Measurements from ENCODE around the gene HTT. TPM values are rescaled to one million over a fixed set of nuclear protein-coding genes. Genes with fewer than 3 reads are reported as not detected.

Gene HTT
- total RNA-seq, 4 donors from 2014 or later = 37.6 to 78.7 (median 56.3) TPM

DNA sequence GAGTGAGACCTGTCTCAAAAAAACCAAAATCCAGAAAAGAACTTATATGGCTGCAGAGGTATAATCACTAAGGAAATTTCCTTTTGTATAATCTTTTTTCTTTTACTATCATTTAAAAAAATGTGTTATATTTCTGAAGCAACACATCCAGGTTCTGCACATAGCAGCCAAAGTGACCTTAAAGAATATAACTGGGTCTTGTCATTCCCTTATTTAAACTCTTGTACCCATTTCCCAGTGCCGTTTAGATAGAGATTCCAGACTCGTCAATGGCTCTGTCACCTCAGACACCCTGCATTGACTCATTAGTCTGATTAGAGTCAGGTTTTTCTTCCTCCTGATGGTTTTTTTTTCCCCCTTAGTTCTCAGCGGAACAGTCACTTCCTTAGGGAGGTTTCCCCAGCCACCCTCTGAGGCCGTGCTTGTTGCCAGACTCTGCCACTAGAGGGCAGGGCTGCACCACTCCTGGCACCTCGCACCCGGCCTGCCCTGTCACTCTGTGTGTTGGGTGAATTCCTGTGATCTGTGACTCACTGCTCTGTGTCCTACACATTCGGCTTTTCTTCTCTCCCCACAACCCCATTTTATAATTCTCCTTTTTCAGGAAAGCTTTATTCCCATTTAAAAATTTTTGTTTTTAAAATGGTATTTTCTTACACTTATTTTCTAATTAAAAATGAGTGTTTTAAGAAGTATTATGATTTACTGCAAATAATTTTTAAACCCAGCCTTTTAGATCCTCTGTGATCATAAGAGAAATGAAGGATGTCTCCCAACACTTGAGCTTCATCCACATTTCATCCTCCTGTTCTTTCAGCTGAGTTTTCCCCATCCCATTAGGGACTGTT lies 32.1 kb downstream of the HTT start:
- ATAC-seq (ENCODE audit: low FRiP score) (peak; percentile 100), DNase-seq (ENCODE audit: low spot score) (peak; percentile 89)
- TF ChIP-seq, protein P1, sequence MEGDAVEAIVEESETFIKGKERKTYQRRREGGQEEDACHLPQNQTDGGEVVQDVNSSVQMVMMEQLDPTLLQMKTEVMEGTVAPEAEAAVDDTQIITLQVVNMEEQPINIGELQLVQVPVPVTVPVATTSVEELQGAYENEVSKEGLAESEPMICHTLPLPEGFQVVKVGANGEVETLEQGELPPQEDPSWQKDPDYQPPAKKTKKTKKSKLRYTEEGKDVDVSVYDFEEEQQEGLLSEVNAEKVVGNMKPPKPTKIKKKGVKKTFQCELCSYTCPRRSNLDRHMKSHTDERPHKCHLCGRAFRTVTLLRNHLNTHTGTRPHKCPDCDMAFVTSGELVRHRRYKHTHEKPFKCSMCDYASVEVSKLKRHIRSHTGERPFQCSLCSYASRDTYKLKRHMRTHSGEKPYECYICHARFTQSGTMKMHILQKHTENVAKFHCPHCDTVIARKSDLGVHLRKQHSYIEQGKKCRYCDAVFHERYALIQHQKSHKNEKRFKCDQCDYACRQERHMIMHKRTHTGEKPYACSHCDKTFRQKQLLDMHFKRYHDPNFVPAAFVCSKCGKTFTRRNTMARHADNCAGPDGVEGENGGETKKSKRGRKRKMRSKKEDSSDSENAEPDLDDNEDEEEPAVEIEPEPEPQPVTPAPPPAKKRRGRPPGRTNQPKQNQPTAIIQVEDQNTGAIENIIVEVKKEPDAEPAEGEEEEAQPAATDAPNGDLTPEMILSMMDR (IDR thresholded peaks at IDR 0.05) = peak in 2 of 3 donors; percentile 69 to 70

DNA sequence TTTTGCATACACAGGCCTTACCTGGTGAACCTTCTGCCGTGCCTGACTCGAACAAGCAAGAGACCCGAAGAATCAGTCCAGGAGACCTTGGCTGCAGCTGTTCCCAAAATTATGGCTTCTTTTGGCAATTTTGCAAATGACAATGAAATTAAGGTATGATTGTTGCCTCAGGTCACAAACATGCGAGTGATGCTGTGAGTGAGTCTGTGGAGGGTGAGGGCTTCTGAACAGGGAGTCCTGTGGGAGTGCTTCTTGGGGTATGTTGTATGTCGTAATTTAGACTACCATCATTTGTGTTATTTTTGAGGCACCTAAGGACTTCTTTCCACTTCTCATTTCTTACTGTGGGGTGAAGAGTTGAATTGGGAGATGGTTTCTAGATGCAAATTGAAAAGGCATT lies 32.8 kb downstream of the HTT start:
- ATAC-seq (ENCODE audit: low FRiP score) = no peak
- DNase-seq (ENCODE audit: low spot score) = no peak
- TF ChIP-seq, protein P1 (IDR thresholded peaks at IDR 0.05) = no peak

DNA sequence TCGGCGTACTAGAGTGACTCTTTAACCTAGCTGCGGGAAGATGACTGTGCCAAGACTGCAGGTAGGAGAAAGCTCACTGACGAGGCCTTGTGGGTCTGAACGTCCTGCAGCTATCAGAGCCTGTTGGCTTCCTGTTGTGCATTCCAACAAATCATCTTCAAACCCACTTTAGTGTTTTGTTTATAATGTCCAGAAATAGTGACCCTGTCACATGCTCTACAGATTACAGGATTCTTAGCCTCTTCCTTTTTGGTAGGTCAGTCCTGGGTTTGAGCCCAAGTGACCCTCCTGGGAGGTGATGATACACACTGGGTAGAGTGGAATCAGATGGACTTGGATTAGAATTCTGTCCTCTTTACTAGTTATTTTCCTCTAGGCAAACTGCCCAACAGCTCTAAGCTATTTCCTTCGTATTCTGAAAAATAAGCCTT lies 33.2 kb downstream of the HTT start:
- TF ChIP-seq, protein P1 (IDR thresholded peaks at IDR 0.05) = no peak
- no peak for DNase-seq (ENCODE audit: low spot score)
- no peak for ATAC-seq (ENCODE audit: low FRiP score)

DNA sequence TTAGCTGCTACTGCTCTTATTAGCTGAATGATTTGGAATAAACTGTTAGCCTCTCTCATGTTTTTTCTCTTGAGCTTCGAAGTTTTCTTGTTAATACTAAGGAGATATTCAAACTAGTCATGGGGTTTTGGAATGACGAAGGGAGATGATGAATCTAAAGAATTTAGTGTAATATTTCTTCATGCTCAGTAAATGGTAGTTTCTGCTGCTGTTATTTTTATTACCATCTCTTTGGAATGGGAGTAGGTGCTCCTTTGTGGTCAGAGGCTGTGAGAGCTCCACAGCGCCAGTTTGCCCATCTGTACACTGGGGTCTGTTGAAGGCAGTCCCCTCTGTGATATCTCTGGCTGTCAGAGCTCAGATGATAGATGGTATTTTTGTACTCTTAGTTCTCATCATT lies 33.7 kb downstream of the HTT start:
- no peak for ATAC-seq (ENCODE audit: low FRiP score)

DNA sequence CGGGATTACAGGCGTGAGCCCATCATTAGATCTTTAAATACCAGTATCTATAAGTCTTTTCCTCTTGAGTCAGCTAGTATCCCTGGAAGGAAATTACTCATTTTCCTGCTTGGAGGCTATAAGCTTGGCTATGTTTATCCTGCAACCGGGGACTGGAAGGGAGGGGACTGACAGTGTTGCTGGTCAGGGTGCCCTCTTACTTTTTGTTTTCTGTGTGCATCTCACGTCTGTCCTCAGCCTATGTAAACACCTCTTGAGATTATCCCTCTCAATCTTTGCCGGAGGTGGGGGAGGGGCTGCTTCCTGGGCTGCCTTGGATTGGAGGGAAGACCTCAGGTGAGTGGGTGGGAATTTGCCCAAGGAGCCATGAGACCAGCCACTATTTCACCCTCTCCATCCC lies 37.0 kb downstream of the HTT start:
- DNase-seq (ENCODE audit: low spot score) (no peak), ATAC-seq (ENCODE audit: low FRiP score) (no peak)
- TF ChIP-seq, protein P1 (IDR thresholded peaks at IDR 0.05) = no peak

More for the DNA sequence above, 33.7 kb downstream of the HTT start:
- no peak for DNase-seq (ENCODE audit: low spot score)
- TF ChIP-seq, protein P1 (IDR thresholded peaks at IDR 0.05) = no peak

DNA sequence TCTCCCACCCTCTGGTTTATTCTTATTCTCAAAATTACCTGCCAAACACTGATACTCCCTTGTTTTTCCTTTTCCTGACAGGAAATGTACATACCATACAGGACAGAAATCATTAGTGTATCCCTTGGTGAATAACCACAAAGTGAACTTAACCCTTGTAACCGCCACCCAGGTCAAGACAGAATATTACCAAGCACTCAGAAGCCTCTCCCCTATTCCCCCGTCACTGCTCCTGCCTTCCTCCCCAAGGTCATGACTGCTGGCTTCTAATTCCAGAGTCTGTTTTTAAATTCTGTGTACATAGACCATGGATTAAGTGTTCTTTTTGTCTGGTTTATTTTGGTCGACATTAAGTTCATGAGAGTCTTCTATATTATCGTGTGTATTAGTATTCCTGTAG lies 37.7 kb downstream of the HTT start:
- TF ChIP-seq, protein P1 (IDR thresholded peaks at IDR 0.05) = no peak
- DNase-seq (ENCODE audit: low spot score) (no peak), ATAC-seq (ENCODE audit: low FRiP score) (no peak)

Data from omental fat pad (tissue), 4 donors.